Epithelial cell of proximal tubule (primary cell): ENCODE results near the gene FKBP7. TPM values are rescaled to one million over a fixed set of nuclear protein-coding genes. Genes with fewer than 3 reads are reported as not detected.
"Not testable (repeated sequence)": the region's sequence is repeated elsewhere in the genome, so short reads cannot be mapped to it uniquely, and the experiment has no call there.

Experiments
- DNase-seq: peaks from one replicate; pipeline ENCODE4 v3.0.0-alpha.2; 2011; ENCODE audit warnings: low read depth
- H3K4me3 ChIP-seq: 2 replicates; pipeline ENCODE4 v1.5.1; 2011; ENCODE audit warnings: low read depth, mild to moderate bottlenecking, low read length
- CTCF ChIP-seq: conservative IDR thresholded peaks from 2 replicates; pipeline ENCODE4 v1.5.1; 2012; ENCODE audit warnings: low read depth, mild to moderate bottlenecking, low read length
- total RNA-seq: library from RNA; depleted of rRNA; stranded (reverse); fragments of >200 nt; gene quantifications from 2 replicates; pipeline ENCODE4 v1.2.3, GENCODE V29; 2015

FKBP7 gene
- total RNA-seq, 1 donor from 2014 or later = 9.5 TPM

- TF ChIP-seq CTCF = no peak
- no peak for DNase-seq
- no peak overlapping the region for H3K4me3 ChIP-seq
These were observed 5.0 kb downstream of the FKBP7 start for GRCh38 chr2:178473373-178473772.

GRCh38 chr2:178471313-178471712 is 7.1 kb downstream of the FKBP7 start:
- H3K4me3 ChIP-seq, DNase-seq: not testable (repeated sequence)

GRCh38 chr2:178469219-178469849 is 9.1 kb downstream of the FKBP7 start:
- DNase-seq = no peak
- no peak overlapping the region for H3K4me3 ChIP-seq
- no peak for TF ChIP-seq CTCF

GRCh38 chr2:178457390-178457886 is 21.0 kb downstream of the FKBP7 start:
- TF ChIP-seq CTCF = no peak
- no peak for DNase-seq
- H3K4me3 ChIP-seq = no peak overlapping the region

GRCh38 chr2:178455947-178456346 is 22.5 kb downstream of the FKBP7 start:
- DNase-seq = no peak
- H3K4me3 ChIP-seq = no peak overlapping the region
- no peak for TF ChIP-seq CTCF

GRCh38 chr2:178452870-178453269 is 25.5 kb downstream of the FKBP7 start:
- no peak for DNase-seq
- no peak for TF ChIP-seq CTCF

GRCh38 chr2:178452334-178452733 is 26.1 kb downstream of the FKBP7 start:
- no peak for TF ChIP-seq CTCF
- H3K4me3 ChIP-seq = no peak overlapping the region
- no peak for DNase-seq

More at GRCh38 chr2:178452870-178453269, 25.5 kb downstream of the FKBP7 start:
- no peak overlapping the region for H3K4me3 ChIP-seq
